ENCODE data around the gene UNC5A. TPM values are rescaled to one million over a fixed set of nuclear protein-coding genes. Genes with fewer than 3 reads are reported as not detected.

UNC5A gene
- total RNA-seq, 2 donors from 2014 or later, result not detected

- Histone ChIP-seq H3K9me3 (no peaks in the 10 kb centered on the region), H3K27ac (no peak overlapping the region), H3K27me3 (no peaks in the 10 kb centered on the region), H3K4me3 (no peak overlapping the region), H3K4me1 (peaks cover 0 to 10% of the 10 kb centered on the region in 2 donors), H3K36me3 (no peaks in the 10 kb centered on the region)
- no peak for DNase-seq (ENCODE audit: low spot score)
- no peak for TF ChIP-seq CTCF (IDR thresholded peaks at IDR 0.05)
Measured at GRCh38 chr5:176785184-176786145, 24.9 kb upstream of the UNC5A start.

- Histone ChIP-seq H3K36me3 (no peaks in the 10 kb centered on the region), H3K4me1 (no peaks in the 10 kb centered on the region), H3K4me3 (no peak overlapping the region), H3K27me3 (no peaks in the 10 kb centered on the region), H3K27ac (no peak overlapping the region), H3K9me3 (no peaks in the 10 kb centered on the region)
- no peak for DNase-seq (ENCODE audit: low spot score)
- TF ChIP-seq CTCF (IDR thresholded peaks at IDR 0.05), result no peak
Measured at GRCh38 chr5:176787676-176788075, 22.7 kb upstream of the UNC5A start.

GRCh38 chr5:176788091-176788490 is 22.3 kb upstream of the UNC5A start:
- H3K27me3 ChIP-seq, result no peaks in the 10 kb centered on the region
- TF ChIP-seq CTCF (IDR thresholded peaks at IDR 0.05), result no peak
- H3K9me3 ChIP-seq, result no peaks in the 10 kb centered on the region
- no peaks in the 10 kb centered on the region for H3K4me1 ChIP-seq
- no peak for DNase-seq (ENCODE audit: low spot score)
- H3K36me3 ChIP-seq, result no peaks in the 10 kb centered on the region
- no peak overlapping the region for H3K27ac ChIP-seq
- H3K4me3 ChIP-seq, result no peak overlapping the region

- no peak for TF ChIP-seq CTCF (IDR thresholded peaks at IDR 0.05)
- Histone ChIP-seq H3K4me3 (no peak overlapping the region), H3K9me3 (no peaks in the 10 kb centered on the region), H3K4me1 (no peaks in the 10 kb centered on the region), H3K27me3 (no peaks in the 10 kb centered on the region), H3K36me3 (no peaks in the 10 kb centered on the region), H3K27ac (no peak overlapping the region)
- no peak for DNase-seq (ENCODE audit: low spot score)
Measured at GRCh38 chr5:176788941-176789872, 21.2 kb upstream of the UNC5A start.

- DNase-seq (ENCODE audit: low spot score), result no peak
- H3K36me3 ChIP-seq, result no peaks in the 10 kb centered on the region
- no peaks in the 10 kb centered on the region for H3K4me1 ChIP-seq
- no peaks in the 10 kb centered on the region for H3K27me3 ChIP-seq
- TF ChIP-seq CTCF (IDR thresholded peaks at IDR 0.05), result no peak
- no peak overlapping the region for H3K4me3 ChIP-seq
- H3K27ac ChIP-seq, result no peak overlapping the region
- H3K9me3 ChIP-seq, result no peaks in the 10 kb centered on the region
Measured at GRCh38 chr5:176789873-176790615, 20.3 kb upstream of the UNC5A start.
